PC-3 (cell line): ENCODE data around the gene KCNQ1. TPM values are rescaled to one million over a fixed set of nuclear protein-coding genes. Genes with fewer than 3 reads are reported as not detected.

Experiments used
- ATAC-seq: fragments of 200-7000 bp; cut with Tn5 transposase; 2 replicates; pipeline ENCODE4 v1.9.1; 2020; ENCODE audit warnings: mild to moderate bottlenecking, moderate library complexity
- BruUV-seq: library from RNA; stranded (reverse); fragments of 400-500 nt; replicated peaks from 2 replicates; lab custom pipeline; 2021; lab: Mats Ljungman, UMichigan
- CTCF ChIA-PET: fragments of 300-600 bp; sonication (Branson Sonifier 250); formaldehyde crosslinking; loops from one replicate; lab custom pipeline; 2022; ENCODE audit warnings: antibody characterized with exemption; lab: Charles Lee
- POLR2A ChIA-PET: fragments of 300-600 bp; sonication (Branson Sonifier 250); formaldehyde crosslinking; loops from one replicate; lab custom pipeline; 2022; ENCODE audit warnings: antibody characterized with exemption; ENCODE audit not compliant: unreplicated experiment; lab: Charles Lee
- DNase-seq: peaks from one replicate; pipeline ENCODE4 v3.0.0-alpha.2; 2015
- H2AFZ ChIP-seq: fragments of 300-600 bp; sonication (generic); 2 replicates; pipeline ENCODE4 v1.6.0; 2016; ENCODE audit warnings: antibody characterized with exemption, low read length
- H3F3A ChIP-seq: fragments of 300-600 bp; sonication (generic); one replicate; pipeline ENCODE4 v1.6.0; 2017; ENCODE audit warnings: antibody characterized with exemption, low read length, control low read depth, mild to moderate bottlenecking; ENCODE audit not compliant: unreplicated experiment
- H3K27ac ChIP-seq: fragments of 300-600 bp; sonication (generic); 2 replicates; pipeline ENCODE4 v1.5.1; 2016; ENCODE audit warnings: mild to moderate bottlenecking, low read length
- H3K27me3 ChIP-seq: fragments of 300-600 bp; sonication (generic); 2 replicates; pipeline ENCODE4 v1.6.1; 2016; ENCODE audit warnings: low read length, mixed read lengths
- H3K36me3 ChIP-seq: fragments of 300-600 bp; sonication (generic); 2 replicates; pipeline ENCODE4 v1.6.1; 2016; ENCODE audit warnings: low read depth, mixed run types, low read length, mixed read lengths
- H3K4me1 ChIP-seq: fragments of 300-600 bp; sonication (generic); 2 replicates; pipeline ENCODE4 v1.5.1; 2016; ENCODE audit warnings: low read length; ENCODE audit not compliant: insufficient read depth
- H3K4me2 ChIP-seq: fragments of 300-600 bp; sonication (generic); 2 replicates; pipeline ENCODE4 v1.6.0; 2016; ENCODE audit warnings: low read length
- H3K4me3 ChIP-seq: fragments of 300-600 bp; sonication (generic); 2 replicates; pipeline ENCODE4 v1.5.1; 2016; ENCODE audit warnings: mild to moderate bottlenecking, low read length, mixed read lengths
- H3K79me2 ChIP-seq: fragments of 300-600 bp; sonication (generic); 2 replicates; pipeline ENCODE4 v1.6.1; 2017; ENCODE audit warnings: low read length, mixed read lengths
- H3K9ac ChIP-seq: fragments of 300-600 bp; sonication (generic); 2 replicates; pipeline ENCODE4 v1.6.0; 2016; ENCODE audit warnings: mild to moderate bottlenecking, low read length
- H3K9me2 ChIP-seq: fragments of 300-600 bp; sonication (generic); replicated peaks from 2 replicates; pipeline ENCODE4 v1.6.1; 2016; ENCODE audit warnings: mixed run types, low read length, mixed read lengths
- H3K9me3 ChIP-seq: fragments of 300-600 bp; sonication (generic); 2 replicates; pipeline ENCODE4 v1.6.1; 2016; ENCODE audit warnings: low read length, mixed read lengths
- H4K20me1 ChIP-seq: fragments of 300-600 bp; sonication (generic); 2 replicates; pipeline ENCODE4 v1.6.1; 2016; ENCODE audit warnings: low read length, mixed read lengths
- CTCF ChIP-seq: fragments of 300-600 bp; sonication (generic); conservative IDR thresholded peaks from 2 replicates; pipeline ENCODE4 v1.5.1; 2017; ENCODE audit warnings: antibody characterized with exemption, low read depth, mild to moderate bottlenecking, low read length
- EZH2 ChIP-seq: fragments of 300-600 bp; sonication (generic); IDR thresholded peaks from one replicate; pipeline ENCODE4 v1.6.1; 2017; ENCODE audit warnings: antibody characterized with exemption, mild to moderate bottlenecking, low read length; ENCODE audit not compliant: unreplicated experiment
- EZH2phosphoT487 ChIP-seq: fragments of 300-600 bp; sonication (generic); IDR thresholded peaks from 2 replicates; pipeline ENCODE4 v1.6.1; 2018; ENCODE audit warnings: mild to moderate bottlenecking, antibody characterized with exemption, low read length, borderline replicate concordance
- intact Hi-C: fragments of 100-400 bp; cut with micrococcal nuclease; formaldehyde crosslinking; loops from 2 replicates; pipeline ENCODE4 v1.9.0; 2023
- total RNA-seq: library from RNA; depleted of rRNA; stranded (reverse); fragments of >200 nt; gene quantifications from 2 replicates; pipeline ENCODE4 v1.2.3, GENCODE V29; 2014

KCNQ1 gene
- total RNA-seq, 1 experiment from 2014 or later, result 0.40 TPM

GRCh38 chr11:2577991-2578928 is 133.5 kb downstream of the KCNQ1 start:
- no TSS peak for BruUV-seq
- Histone ChIP-seq H3K9me2 (no peaks in the 10 kb centered on the region), H3K27ac (no peak overlapping the region), H3F3A (no peaks in the 10 kb centered on the region), H4K20me1 (no peaks in the 10 kb centered on the region), H3K27me3 (no peaks in the 10 kb centered on the region), H3K36me3 (no peaks in the 10 kb centered on the region), H3K79me2 (no peaks in the 10 kb centered on the region), H3K4me3 (no peak overlapping the region), H3K4me2 (no peak overlapping the region), H3K9me3 (no peaks in the 10 kb centered on the region), H2AFZ (no peak overlapping the region), H3K9ac (no peak overlapping the region), H3K4me1 (no peaks in the 10 kb centered on the region)
- TF ChIP-seq EZH2 (no peak), EZH2phosphoT487 (no peak), CTCF (no peak)
- ATAC-seq, result no peak
- CTCF ChIA-PET, result no interaction called here
- intact Hi-C loops, result no loop called here
- POLR2A ChIA-PET, result no interaction called here
- DNase-seq, result no peak

GRCh38 chr11:2578929-2579270 is 134.1 kb downstream of the KCNQ1 start:
- intact Hi-C loops, result no loop called here
- H3K4me3 ChIP-seq, result no peak overlapping the region
- no peaks in the 10 kb centered on the region for H3K27me3 ChIP-seq
- no peak overlapping the region for H3K27ac ChIP-seq
- no peak for TF ChIP-seq CTCF
- no peak for TF ChIP-seq EZH2
- TF ChIP-seq EZH2phosphoT487, result no peak
- POLR2A ChIA-PET, result no interaction called here
- H3F3A ChIP-seq, result no peaks in the 10 kb centered on the region
- H3K79me2 ChIP-seq, result no peaks in the 10 kb centered on the region
- no peak overlapping the region for H3K4me2 ChIP-seq
- H3K9me3 ChIP-seq, result no peaks in the 10 kb centered on the region
- DNase-seq (no peak), ATAC-seq (no peak)
- H4K20me1 ChIP-seq, result no peaks in the 10 kb centered on the region
- H2AFZ ChIP-seq, result no peak overlapping the region
- H3K9ac ChIP-seq, result no peak overlapping the region
- no TSS peak for BruUV-seq
- no peaks in the 10 kb centered on the region for H3K36me3 ChIP-seq
- H3K9me2 ChIP-seq, result no peaks in the 10 kb centered on the region
- CTCF ChIA-PET, result no interaction called here
- H3K4me1 ChIP-seq, result no peaks in the 10 kb centered on the region

GRCh38 chr11:2579315-2580060 is 134.7 kb downstream of the KCNQ1 start:
- H3K4me3 ChIP-seq, result no peak overlapping the region
- ATAC-seq (no peak), DNase-seq (no peak)
- no peaks in the 10 kb centered on the region for H3K27me3 ChIP-seq
- H2AFZ ChIP-seq, result no peak overlapping the region
- H3K4me1 ChIP-seq, result no peaks in the 10 kb centered on the region
- H3K27ac ChIP-seq, result no peak overlapping the region
- intact Hi-C loops, result no loop called here
- no peaks in the 10 kb centered on the region for H3K36me3 ChIP-seq
- no TSS peak for BruUV-seq
- H3K4me2 ChIP-seq, result no peak overlapping the region
- no peaks in the 10 kb centered on the region for H3K9me2 ChIP-seq
- H3F3A ChIP-seq, result no peaks in the 10 kb centered on the region
- no peaks in the 10 kb centered on the region for H3K79me2 ChIP-seq
- H3K9me3 ChIP-seq, result no peaks in the 10 kb centered on the region
- H4K20me1 ChIP-seq, result no peaks in the 10 kb centered on the region
- no peak for TF ChIP-seq EZH2
- TF ChIP-seq CTCF, result no peak
- no peak for TF ChIP-seq EZH2phosphoT487
- ChIA-PET CTCF (no interaction called here), POLR2A (no interaction called here)
- H3K9ac ChIP-seq, result no peak overlapping the region
